GM23338 (cell line): Measurements from ENCODE around the gene TLE6. TPM values are rescaled to one million over a fixed set of nuclear protein-coding genes. Genes with fewer than 3 reads are reported as not detected.

Experiments
- ATAC-seq: fragments of 200-7000 bp; cut with Tn5 transposase; 3 replicates; pipeline ENCODE4 v1.9.1; 2020
- DNase-seq: peaks from one replicate; pipeline ENCODE4 v3.0.0-alpha.2; 2015; ENCODE audit warnings: low spot score
- H2AFZ ChIP-seq: fragments of 200-600 bp; sonication (generic); 2 replicates; pipeline ENCODE4 v1.8.0; 2016; ENCODE audit warnings: antibody characterized with exemption, mild to moderate bottlenecking, moderate library complexity
- H3F3A ChIP-seq: fragments of 200-600 bp; sonication (generic); replicated peaks from 2 replicates; pipeline ENCODE4 v1.8.0; 2017; ENCODE audit warnings: antibody characterized with exemption, mixed run types, low read depth
- H3K27ac ChIP-seq: fragments of 200-600 bp; sonication (generic); 2 replicates; pipeline ENCODE4 v1.6.1; 2016; ENCODE audit warnings: low read depth
- H3K27me3 ChIP-seq: fragments of 200-600 bp; sonication (generic); 2 replicates; pipeline ENCODE4 v1.8.0; 2016; ENCODE audit warnings: mild to moderate bottlenecking, mixed run types, moderate library complexity; ENCODE audit not compliant: insufficient read depth
- H3K36me3 ChIP-seq: fragments of 200-600 bp; sonication (generic); 2 replicates; pipeline ENCODE4 v1.8.0; 2016; ENCODE audit warnings: mild to moderate bottlenecking; ENCODE audit not compliant: insufficient read depth
- H3K4me1 ChIP-seq: fragments of 200-600 bp; sonication (generic); 2 replicates; pipeline ENCODE4 v1.8.0; 2016; ENCODE audit warnings: mild to moderate bottlenecking, moderate library complexity; ENCODE audit not compliant: insufficient read depth
- H3K4me2 ChIP-seq: fragments of 200-600 bp; sonication (generic); 2 replicates; pipeline ENCODE4 v1.7.1; 2017; ENCODE audit warnings: mixed run types
- H3K4me3 ChIP-seq: fragments of 200-600 bp; sonication (generic); 2 replicates; pipeline ENCODE4 v1.6.1; 2016; ENCODE audit warnings: mixed run types
- H3K79me2 ChIP-seq: fragments of 200-600 bp; sonication (generic); replicated peaks from 2 replicates; pipeline ENCODE4 v1.8.0; 2017; ENCODE audit warnings: mild to moderate bottlenecking; ENCODE audit not compliant: insufficient read depth
- H3K9me2 ChIP-seq: fragments of 200-600 bp; sonication (generic); 2 replicates; pipeline ENCODE4 v1.8.0; 2017; ENCODE audit not compliant: insufficient read depth
- H4K20me1 ChIP-seq: fragments of 200-600 bp; sonication (generic); replicated peaks from 2 replicates; pipeline ENCODE4 v1.8.0; 2017; ENCODE audit warnings: mild to moderate bottlenecking; ENCODE audit not compliant: insufficient read depth
- H3K27ac Mint-ChIP-seq: 2 replicates; pipeline ENCODE4 v1.8.0; 2020; ENCODE audit warnings: inconsistent platforms, mild to moderate bottlenecking, moderate library complexity, mixed read lengths
- H3K27me3 Mint-ChIP-seq: 3 replicates; pipeline ENCODE4 v1.8.0; 2022; ENCODE audit warnings: low read depth, mild to moderate bottlenecking, moderate library complexity, mixed read lengths, inconsistent platforms; ENCODE audit not compliant: insufficient read depth, poor library complexity
- H3K36me3 Mint-ChIP-seq: 3 replicates; pipeline ENCODE4 v1.8.0; 2021; ENCODE audit warnings: low read depth, mild to moderate bottlenecking, inconsistent platforms, moderate library complexity, mixed read lengths
- H3K4me1 Mint-ChIP-seq: 3 replicates; pipeline ENCODE4 v1.8.0; 2020; ENCODE audit warnings: mild to moderate bottlenecking, inconsistent platforms, mixed read lengths
- H3K4me3 Mint-ChIP-seq: 3 replicates; pipeline ENCODE4 v1.8.0; 2021; ENCODE audit warnings: moderate library complexity, mild to moderate bottlenecking, inconsistent platforms, mixed read lengths
- H3K9me3 Mint-ChIP-seq: 3 replicates; pipeline ENCODE4 v1.8.0; 2020; ENCODE audit warnings: moderate library complexity, mild to moderate bottlenecking, inconsistent platforms, mixed read lengths
- CREB1 ChIP-seq: fragments of 250-450 bp; sonication (Bioruptor Pico); IDR thresholded peaks from 2 replicates; pipeline ENCODE4 v1.5.0; 2020; ENCODE audit warnings: low read depth, mild to moderate bottlenecking, moderate library complexity
- CTCF ChIP-seq, 2 experiments: fragments of 200-600 bp in 1 of 2; sonication (generic) in 1 of 2; conservative IDR thresholded peaks; 2 replicates each; pipeline versions ENCODE4 v1.5.1 to v1.6.1; 2016 to 2017; ENCODE audit warnings: antibody characterized with exemption in 2 of 2, low read depth in 2 of 2, mild to moderate bottlenecking in 2 of 2, moderate library complexity in 1 of 2
- ETS1 ChIP-seq: IDR thresholded peaks from 2 replicates; pipeline ENCODE4 v1.6.1; 2016; ENCODE audit warnings: antibody characterized with exemption
- EZH2phosphoT487 ChIP-seq: fragments of 200-600 bp; sonication (generic); IDR thresholded peaks from one replicate; pipeline ENCODE4 v1.8.1; 2018; ENCODE audit warnings: antibody characterized with exemption; ENCODE audit not compliant: unreplicated experiment
- JUNB ChIP-seq: IDR thresholded peaks from one replicate; pipeline ENCODE4 v1.6.1; 2016; ENCODE audit warnings: antibody characterized with exemption; ENCODE audit not compliant: unreplicated experiment
- NANOG ChIP-seq: IDR thresholded peaks from 2 replicates; pipeline ENCODE4 v1.6.1; 2016; ENCODE audit warnings: antibody characterized with exemption, borderline replicate concordance
- POLR2AphosphoS5 ChIP-seq: IDR thresholded peaks from 2 replicates; pipeline ENCODE4 v1.6.1; 2016; ENCODE audit warnings: antibody characterized with exemption, low read depth
- REST ChIP-seq: IDR thresholded peaks from one replicate; pipeline ENCODE4 v1.6.1; 2018; ENCODE audit warnings: antibody characterized with exemption; ENCODE audit not compliant: unreplicated experiment
- STAT1 ChIP-seq: IDR thresholded peaks from one replicate; pipeline ENCODE4 v1.6.1; 2016; ENCODE audit warnings: antibody characterized with exemption; ENCODE audit not compliant: unreplicated experiment
- ZNF114 ChIP-seq: fragments of 250-450 bp; sonication (Bioruptor Pico); IDR thresholded peaks from 2 replicates; pipeline ENCODE4 v1.5.0; 2020; ENCODE audit warnings: mild to moderate bottlenecking, moderate library complexity
- ZNF331 ChIP-seq: fragments of 250-450 bp; sonication (Bioruptor Pico); IDR thresholded peaks from 2 replicates; pipeline ENCODE4 v1.5.0; 2020; ENCODE audit warnings: low read depth, mild to moderate bottlenecking, moderate library complexity
- polyA plus RNA-seq: library from polyadenylated mRNA; unstranded; fragments of >200 nt; fragmentation: Nextera tagmentation; extraction: Ambion mirVana; gene quantifications from 2 replicates; pipeline ENCODE4 v1.2.1, GENCODE V29; 2016
- total RNA-seq: library from RNA; depleted of rRNA; stranded (reverse); fragments of >200 nt; shearing (Covaris generic); gene quantifications from 2 replicates; pipeline ENCODE4 v1.2.3, GENCODE V29; 2014

Gene TLE6
- total and polyA plus RNA-seq, 2 experiments from 2014 or later, result 2.4 TPM

DNA sequence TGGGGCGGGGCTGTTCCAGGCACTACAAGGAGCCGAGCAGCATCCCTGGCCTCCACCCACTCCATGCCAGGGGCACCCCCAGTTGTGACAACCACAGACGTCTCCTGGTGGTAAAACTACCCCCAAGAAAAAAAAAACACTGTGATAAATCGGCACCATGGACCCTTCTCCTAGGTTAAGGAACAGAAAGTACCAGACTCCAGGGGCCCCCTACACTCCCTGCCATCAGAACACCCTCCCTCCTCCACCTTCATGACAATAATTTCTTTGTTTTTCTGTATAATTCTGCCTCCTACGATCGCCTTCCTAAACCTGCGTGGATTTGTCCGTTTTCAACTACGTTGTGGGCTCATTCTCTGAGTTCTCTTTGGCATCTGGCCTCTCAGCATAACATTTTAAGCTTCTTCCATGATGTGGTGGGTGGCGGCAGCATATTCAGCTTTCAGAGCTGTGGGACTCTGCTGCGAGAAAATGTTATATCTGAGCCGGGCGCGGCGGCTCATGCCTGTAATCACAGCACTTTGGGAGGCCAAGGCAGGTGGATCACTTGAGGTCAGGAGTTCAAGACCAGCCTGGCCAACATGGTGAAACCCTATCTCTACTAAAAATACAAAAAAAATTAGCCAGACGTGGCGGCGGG is 43.1 kb downstream of the TLE6 start:
- peaks cover 15% of the 10 kb centered on the region; the same call in 1 of the 2 replicates for H3K27me3 ChIP-seq
- no peak overlapping the region for H3K4me3 ChIP-seq
- Mint-ChIP-seq H3K27ac (no peak overlapping the region), H3K27me3 (peaks cover 30% of the 10 kb centered on the region), H3K36me3 (no peaks in the 10 kb centered on the region), H3K4me3 (no peak overlapping the region), H3K9me3 (no peaks in the 10 kb centered on the region), H3K4me1 (peaks cover 16% of the 10 kb centered on the region)
- peaks cover 10% of the 10 kb centered on the region; the same call in 1 of the 2 replicates for H3K4me1 ChIP-seq
- H3F3A ChIP-seq, result no peaks in the 10 kb centered on the region
- no peak for TF ChIP-seq POLR2AphosphoS5
- TF ChIP-seq ZNF331, result no peak
- TF ChIP-seq CTCF (conservative IDR thresholded peaks at IDR 0.05; ENCODE audit: low read depth in 2 of 2), result no peak
- no peak for TF ChIP-seq REST
- TF ChIP-seq EZH2phosphoT487, result no peak
- no peak for TF ChIP-seq ETS1
- no peak for TF ChIP-seq STAT1
- no peak for TF ChIP-seq CREB1 (CRISPR knock-in tag)
- no peaks in the 10 kb centered on the region for H3K36me3 ChIP-seq
- no peaks in the 10 kb centered on the region for H3K9me2 ChIP-seq
- DNase-seq (no peak), ATAC-seq (no peak)
- H3K27ac ChIP-seq, result no peak overlapping the region
- no peak overlapping the region for H2AFZ ChIP-seq
- no peaks in the 10 kb centered on the region for H3K79me2 ChIP-seq
- H4K20me1 ChIP-seq, result no peaks in the 10 kb centered on the region
- no peak overlapping the region for H3K4me2 ChIP-seq

GRCh38 chr19:3024509-3024869 is 47.1 kb downstream of the TLE6 start:
- Mint-ChIP-seq H3K27me3 (peaks cover 42% of the 10 kb centered on the region), H3K36me3 (0 out of 3 replicates have a peak, but pooled peaks cover 2% of the 10 kb centered on the region), H3K4me1 (peaks cover 19% of the 10 kb centered on the region), H3K4me3 (peak overlapping the region; percentile 54), H3K9me3 (no peaks in the 10 kb centered on the region), H3K27ac (no peak overlapping the region)
- H3K4me1 ChIP-seq, result peaks cover 15% of the 10 kb centered on the region; the same call in 1 of the 2 replicates
- peak overlapping the region; percentile 81 for H3K4me2 ChIP-seq
- no peak for ATAC-seq
- H3K79me2 ChIP-seq, result no peaks in the 10 kb centered on the region
- H3F3A ChIP-seq, result no peaks in the 10 kb centered on the region
- H3K27ac ChIP-seq, result no peak overlapping the region
- H3K4me3 ChIP-seq, result peak overlapping the region; percentile 55
- H4K20me1 ChIP-seq, result no peaks in the 10 kb centered on the region
- DNase-seq, result no peak
- H3K36me3 ChIP-seq, result no peaks in the 10 kb centered on the region
- peaks cover 51% of the 10 kb centered on the region for H3K27me3 ChIP-seq
- H2AFZ ChIP-seq, result peak overlapping the region; percentile 78
- no peaks in the 10 kb centered on the region for H3K9me2 ChIP-seq
- TF ChIP-seq REST (no peak), EZH2phosphoT487 (no peak), NANOG (no peak), JUNB (no peak), ZNF114 (CRISPR knock-in tag) (no peak), CTCF (conservative IDR thresholded peaks at IDR 0.05; ENCODE audit: low read depth in 2 of 2) (no peak), ZNF331 (no peak), CREB1 (CRISPR knock-in tag) (no peak)
